AG04449 (cell line): ENCODE data around the gene RPL32.

Experiments used
- CTCF ChIA-PET: fragments of 350-600 bp; formaldehyde crosslinking; extraction: SDS; loops from one replicate; lab custom pipeline; 2021; ENCODE audit warnings: antibody characterized with exemption; lab: Yijun Ruan, JAX
- POLR2A ChIA-PET: fragments of 400-600, 350-600 bp; formaldehyde crosslinking; extraction: SDS; loops from one replicate; lab custom pipeline; 2020; ENCODE audit warnings: antibody characterized with exemption, inconsistent platforms; lab: Yijun Ruan, JAX
- DNase-seq: peaks from one replicate; pipeline ENCODE4 v3.0.0-alpha.2; 2010; ENCODE audit warnings: low read depth, low spot score
- H3K4me3 ChIP-seq: 2 replicates; pipeline ENCODE4 v1.5.1; 2011; ENCODE audit warnings: low read depth, mild to moderate bottlenecking, control low read depth, low read length
- CTCF ChIP-seq: IDR thresholded peaks from one replicate; pipeline ENCODE4 v1.5.1; 2011; ENCODE audit warnings: mild to moderate bottlenecking, moderate library complexity, low read length, control low read depth, inconsistent platforms; ENCODE audit not compliant: insufficient read depth; ENCODE audit errors: missing control alignments

Gene RPL32

GRCh38 chr3:12830785-12831156 is 10.6 kb downstream of the RPL32 start:
- POLR2A ChIA-PET = interaction anchor here (1.6 kb wide), 1 partner anchor 10 kb away, joined by 5 read pairs; the partner anchor contains the start of gene RPL32
- H3K4me3 ChIP-seq = no peak overlapping the region
- CTCF ChIA-PET = interaction anchor here (1.3 to 9.1 kb wide), 6 partner anchors 10 to 123 kb away, joined by 3 to 85 read pairs (median 5); partner anchors contain the start of gene RPL32
- TF ChIP-seq CTCF = no peak
- DNase-seq = no peak

GRCh38 chr3:12829886-12830784 is 11.2 kb downstream of the RPL32 start:
- DNase-seq = no peak
- TF ChIP-seq CTCF = peak; percentile 1
- POLR2A ChIA-PET = interaction anchor here (1.6 kb wide), 1 partner anchor 11 kb away, joined by 5 read pairs; the partner anchor contains the start of gene RPL32
- no peak overlapping the region for H3K4me3 ChIP-seq
- CTCF ChIA-PET = interaction anchor here (0.7 to 9.1 kb wide), 8 partner anchors 7 to 122 kb away, joined by 3 to 85 read pairs (median 4); partner anchors contain the start of gene RPL32

- no peak overlapping the region for H3K4me3 ChIP-seq
- POLR2A ChIA-PET = interaction anchor here (1.6 kb wide), 1 partner anchor 12 kb away, joined by 5 read pairs; the partner anchor contains the start of gene RPL32
- CTCF ChIA-PET = interaction anchor here (1.4 to 9.1 kb wide), 5 partner anchors 8 to 121 kb away, joined by 3 to 85 read pairs (median 3); partner anchors contain the start of gene RPL32
- DNase-seq = no peak
- no peak for TF ChIP-seq CTCF
Measured at GRCh38 chr3:12829404-12829803, 12.0 kb downstream of the RPL32 start.

- no peak for TF ChIP-seq CTCF
- ChIA-PET CTCF (interaction anchor here (1.4 to 9.1 kb wide), 4 partner anchors 9 to 64 kb away, joined by 3 to 85 read pairs (median 12); partner anchors contain the start of gene RPL32), POLR2A (no interaction called here)
- DNase-seq = no peak
- H3K4me3 ChIP-seq = no peak overlapping the region
Measured at GRCh38 chr3:12828751-12829150, 12.6 kb downstream of the RPL32 start.

GRCh38 chr3:12825156-12825555 is 16.2 kb downstream of the RPL32 start:
- TF ChIP-seq CTCF = no peak
- no peak overlapping the region for H3K4me3 ChIP-seq
- no peak for DNase-seq
- POLR2A ChIA-PET = no interaction called here
- CTCF ChIA-PET = interaction anchor here (1.7 to 9.1 kb wide), 3 partner anchors 10 to 16 kb away, joined by 4 to 85 read pairs (median 8); partner anchors contain the start of gene RPL32

GRCh38 chr3:12824299-12824698 is 17.1 kb downstream of the RPL32 start:
- TF ChIP-seq CTCF = no peak
- H3K4me3 ChIP-seq = no peak overlapping the region
- DNase-seq = no peak
- ChIA-PET POLR2A (no interaction called here), CTCF (interaction anchor here (2.5 kb wide), 1 partner anchor 14 kb away, joined by 8 read pairs; no protein-coding TSS in a partner anchor)
